ENCODE results near the gene SLC6A16.
"Not testable (repeated sequence)": the region's sequence is repeated elsewhere in the genome, so short reads cannot be mapped to it uniquely, and the experiment has no call there.

The SLC6A16 gene

GRCh38 chr19:49332691-49333417 lies 7.9 kb upstream of the SLC6A16 start:
- not testable (repeated sequence) for DNase-seq

- DNase-seq, result peak in 29 of 58 donors; percentile 11 to 68 (median 36)
These were observed 6.6 kb upstream of the SLC6A16 start for GRCh38 chr19:49331616-49332055.

DNA sequence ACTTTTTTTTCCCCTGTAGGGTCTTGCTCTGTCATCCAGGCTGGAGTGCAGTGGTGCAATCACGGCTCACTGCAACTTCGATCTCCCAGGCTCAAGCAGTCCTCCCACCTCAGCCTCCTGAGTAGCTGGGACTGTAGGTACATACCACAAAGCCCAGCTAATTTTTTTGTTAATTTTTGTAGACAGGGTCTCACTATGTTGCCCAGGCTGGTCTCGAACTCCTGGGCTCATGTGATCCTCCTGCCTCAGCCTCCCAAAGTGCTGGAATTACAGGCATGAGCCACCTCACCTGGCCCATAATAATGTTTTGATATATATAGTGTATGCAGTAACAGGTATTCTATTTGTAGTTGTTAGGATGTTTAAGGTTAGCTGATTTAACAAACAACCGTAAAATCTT lies 6.2 kb upstream of the SLC6A16 start:
- DNase-seq, result not testable (repeated sequence)

DNA sequence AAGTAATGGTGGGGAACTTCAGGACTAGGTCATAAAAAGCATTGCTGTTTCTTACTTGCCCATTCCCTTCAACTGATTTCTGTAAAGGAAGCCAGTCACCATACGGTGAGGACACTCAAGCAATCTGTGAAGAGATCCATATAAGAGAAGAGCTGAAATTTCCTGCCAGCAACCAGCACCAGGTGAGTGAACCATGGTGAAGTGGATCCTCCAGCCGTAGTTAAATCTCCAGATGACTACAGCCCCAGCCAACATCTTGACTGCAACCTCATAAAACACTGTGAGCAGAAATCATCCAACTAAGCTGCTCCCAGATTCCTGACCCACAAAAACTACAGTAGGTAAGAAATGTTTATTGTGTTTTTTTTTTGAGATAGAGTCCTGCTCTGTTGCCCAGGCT lies 3.8 kb upstream of the SLC6A16 start:
- DNase-seq, result no peak

GRCh38 chr19:49327878-49328544 lies 3.0 kb upstream of the SLC6A16 start:
- DNase-seq, result no peak

- DNase-seq, result no peak
These were observed 1.2 kb upstream of the SLC6A16 start for GRCh38 chr19:49326165-49326704.

DNA sequence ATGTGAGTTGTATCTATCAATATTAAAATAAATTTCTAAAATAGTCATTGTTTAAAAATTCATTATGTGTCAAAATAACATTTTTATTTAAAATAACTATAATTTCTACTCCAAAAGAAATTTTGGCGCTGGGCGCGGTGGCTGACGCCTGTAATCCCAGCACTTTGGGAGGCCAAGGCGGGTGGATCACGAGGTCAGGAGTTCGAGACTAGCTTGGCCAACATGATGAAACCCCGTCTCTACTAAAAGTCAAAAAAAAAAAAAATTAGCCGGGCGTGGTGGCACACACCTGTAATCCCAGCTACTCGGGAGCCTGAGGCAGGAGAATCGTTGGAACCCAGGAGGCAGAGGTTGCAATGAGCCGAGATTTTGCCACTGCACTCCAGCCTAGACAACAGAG lies 765 bp upstream of the SLC6A16 start:
- DNase-seq, result not testable (repeated sequence)

- DNase-seq, result no peak
These were observed 6.7 kb downstream of the SLC6A16 start for GRCh38 chr19:49318296-49318695.

- no peak for DNase-seq
These were observed 8.7 kb downstream of the SLC6A16 start for GRCh38 chr19:49316284-49316683.

- no peak for DNase-seq
These were observed 9.9 kb downstream of the SLC6A16 start for GRCh38 chr19:49315111-49315510.

DNA sequence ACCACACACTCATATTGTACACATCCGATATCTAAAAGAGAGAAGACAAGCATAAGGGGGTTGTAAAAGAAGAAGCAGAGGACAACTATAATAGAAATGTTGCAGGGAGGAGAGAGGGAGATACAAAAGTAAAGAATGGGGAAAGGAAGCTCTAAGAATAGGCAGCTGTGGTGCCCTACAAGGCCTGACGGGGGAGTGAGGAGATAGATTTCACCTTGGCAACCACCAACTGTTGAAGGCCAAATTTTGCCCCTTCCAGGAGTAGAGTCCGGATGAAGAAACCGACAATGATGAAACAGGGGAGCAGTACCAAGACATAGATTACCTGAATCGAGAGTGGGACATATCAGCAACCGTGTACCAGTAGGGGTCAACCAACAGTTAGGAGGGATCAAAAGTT lies 15.9 kb downstream of the SLC6A16 start:
- no peak for DNase-seq

DNA sequence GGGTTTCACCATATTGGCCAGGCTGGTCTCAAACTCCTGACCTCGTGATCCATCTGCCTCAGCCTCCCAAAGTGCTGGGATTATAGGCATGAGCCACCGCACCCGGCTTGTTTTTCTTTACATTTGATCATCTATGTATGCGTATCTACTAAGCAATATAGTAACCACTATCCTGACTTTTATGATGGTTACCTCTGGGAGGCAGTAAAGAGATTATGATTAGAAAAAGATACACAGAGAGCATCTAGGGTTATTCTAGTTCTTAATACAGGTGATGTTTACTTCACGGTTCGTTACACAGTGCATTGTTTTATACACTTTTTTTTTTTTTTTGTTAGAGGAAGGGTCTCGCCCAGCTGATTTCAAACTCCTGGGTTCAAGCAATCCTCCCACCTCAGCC lies 18.3 kb downstream of the SLC6A16 start:
- DNase-seq, result not testable (repeated sequence)

DNA sequence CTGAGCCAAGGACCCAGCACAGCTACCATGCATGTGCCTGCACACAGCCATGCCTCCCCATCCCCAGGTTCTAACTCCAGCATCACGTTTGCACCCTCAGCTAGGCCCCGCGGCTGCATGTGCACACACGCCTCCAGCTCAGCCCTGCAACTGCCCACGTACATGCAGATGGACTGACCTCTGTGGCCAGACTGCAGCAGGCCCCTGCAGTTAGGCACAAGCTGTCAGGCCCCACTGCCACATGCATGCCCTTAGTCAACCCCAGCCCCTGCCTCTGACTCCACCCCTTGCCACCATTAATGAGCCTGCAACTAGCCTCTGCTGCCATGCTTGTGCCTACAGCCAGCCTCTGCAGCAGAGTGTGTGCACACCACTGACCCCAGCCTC lies 23.1 kb downstream of the SLC6A16 start:
- no peak for DNase-seq

GRCh38 chr19:49301165-49301865 lies 23.7 kb downstream of the SLC6A16 start:
- peak in 46 of 58 donors; percentile 1 to 80 (median 20) for DNase-seq

- not testable (repeated sequence) for DNase-seq
These were observed 26.3 kb downstream of the SLC6A16 start for GRCh38 chr19:49298653-49299052.

DNA sequence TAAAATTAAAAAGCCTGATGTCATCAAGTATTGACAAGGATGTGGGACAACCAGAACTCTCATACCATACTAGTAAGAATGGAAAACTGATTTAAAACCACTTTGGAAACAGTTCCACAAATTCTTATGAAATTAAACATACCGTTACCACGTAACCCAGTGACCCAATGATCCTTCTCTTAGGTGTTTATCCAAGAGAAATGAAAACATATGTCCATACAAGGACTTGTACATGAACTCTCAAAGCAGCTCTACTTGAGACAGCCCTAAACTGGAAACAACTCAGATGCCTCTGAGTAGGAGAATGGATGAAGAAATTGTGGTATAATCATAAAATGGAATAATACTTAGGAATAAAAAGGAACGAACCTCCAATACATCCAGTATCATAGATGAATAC lies 27.6 kb downstream of the SLC6A16 start:
- DNase-seq, result no peak

- DNase-seq, result no peak
These were observed 29.6 kb downstream of the SLC6A16 start for GRCh38 chr19:49295208-49295880.

- no peak for DNase-seq
These were observed 30.6 kb downstream of the SLC6A16 start for GRCh38 chr19:49294401-49294800.

GRCh38 chr19:49290517-49290916 lies 34.5 kb downstream of the SLC6A16 start:
- no peak for DNase-seq

GRCh38 chr19:49289286-49289685 lies 35.7 kb downstream of the SLC6A16 start:
- DNase-seq, result not testable (repeated sequence)

DNA sequence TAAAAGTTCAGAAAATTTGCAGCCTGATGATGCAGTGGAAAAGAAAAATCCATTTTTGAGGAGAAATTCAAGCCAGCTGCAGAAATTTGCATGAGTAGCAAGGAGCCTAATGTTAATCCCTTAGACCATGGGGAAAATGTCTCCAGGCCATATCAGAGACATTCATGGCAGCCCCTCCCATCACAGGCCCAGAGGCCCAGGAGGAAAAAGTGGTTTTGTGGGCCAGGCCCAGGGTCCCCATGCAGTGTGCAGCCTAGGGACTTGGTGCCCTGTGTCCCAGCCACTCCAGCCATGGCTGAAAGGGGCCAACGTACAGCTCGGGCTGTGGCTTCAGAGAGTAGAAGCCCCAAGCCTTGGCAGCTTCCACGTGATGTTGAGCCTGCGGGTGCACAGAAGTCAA lies 36.8 kb downstream of the SLC6A16 start:
- DNase-seq, result not testable (repeated sequence)

All from anterior cingulate cortex (tissue), 58 donors.